Trophoblast cell (in vitro differentiated cells and primary cell): ENCODE measurements around the gene NUCKS1.

Source experiments
- DNase-seq, 2 donors: peaks; one replicate each; pipeline ENCODE4 v3.0.0-alpha.2; 2016
- H2AFZ ChIP-seq: 2 replicates; pipeline ENCODE4 v1.6.1; 2013; ENCODE audit warnings: low read length, moderate library complexity, mild to moderate bottlenecking; ENCODE audit not compliant: insufficient read depth, poor library complexity
- H2AK5ac ChIP-seq: 2 replicates; pipeline ENCODE4 v1.6.1; 2013; ENCODE audit warnings: mild to moderate bottlenecking, low read length
- H2BK120ac ChIP-seq: 2 replicates; pipeline ENCODE4 v1.6.1; 2013; ENCODE audit warnings: low read length, mild to moderate bottlenecking, moderate library complexity; ENCODE audit not compliant: insufficient read depth, poor library complexity
- H2BK12ac ChIP-seq: 2 replicates; pipeline ENCODE4 v1.6.1; 2013; ENCODE audit warnings: mild to moderate bottlenecking, low read length, moderate library complexity
- H2BK5ac ChIP-seq: 2 replicates; pipeline ENCODE4 v1.6.1; 2013; ENCODE audit warnings: low read length, low read depth, moderate library complexity, mild to moderate bottlenecking; ENCODE audit not compliant: poor library complexity
- H3K14ac ChIP-seq: 2 replicates; pipeline ENCODE4 v1.6.1; 2013; ENCODE audit warnings: mild to moderate bottlenecking, low read length
- H3K18ac ChIP-seq: 2 replicates; pipeline ENCODE4 v1.6.1; 2013; ENCODE audit warnings: mild to moderate bottlenecking, low read length
- H3K23ac ChIP-seq: 2 replicates; pipeline ENCODE4 v1.6.1; 2013; ENCODE audit warnings: low read length
- H3K27ac ChIP-seq: 2 replicates; pipeline ENCODE4 v1.5.1; 2013; ENCODE audit warnings: low read depth, mild to moderate bottlenecking, inconsistent platforms, low read length, moderate library complexity
- H3K27me3 ChIP-seq: 2 replicates; pipeline ENCODE4 v1.6.1; 2013; ENCODE audit warnings: inconsistent platforms, mild to moderate bottlenecking, low read length, moderate library complexity; ENCODE audit not compliant: insufficient read depth
- H3K36me3 ChIP-seq, 2 experiments: 1 replicate in 1 of 2; 2 replicates in 1 of 2; pipeline ENCODE4 v1.6.1; 2013; ENCODE audit warnings: low read length in 2 of 2, mild to moderate bottlenecking in 2 of 2, moderate library complexity in 1 of 2; ENCODE audit not compliant: insufficient read depth in 2 of 2, control insufficient read depth in 1 of 2
- H3K4ac ChIP-seq: 2 replicates; pipeline ENCODE4 v1.6.1; 2013; ENCODE audit warnings: low read depth, mild to moderate bottlenecking, low read length, moderate library complexity
- H3K4me1 ChIP-seq, 2 experiments: 1 replicate in 1 of 2; 2 replicates in 1 of 2; pipeline ENCODE4 v1.6.1; 2013; ENCODE audit warnings: low read length in 2 of 2, mild to moderate bottlenecking in 2 of 2, moderate library complexity in 1 of 2; ENCODE audit not compliant: insufficient read depth in 2 of 2, control insufficient read depth in 1 of 2
- H3K4me2 ChIP-seq: 2 replicates; pipeline ENCODE4 v1.6.1; 2013; ENCODE audit warnings: inconsistent platforms, mild to moderate bottlenecking, low read length, moderate library complexity
- H3K4me3 ChIP-seq: 2 replicates; pipeline ENCODE4 v1.5.1; 2013; ENCODE audit warnings: mild to moderate bottlenecking, low read depth, low read length, inconsistent platforms
- H3K79me1 ChIP-seq: one replicate; pipeline ENCODE4 v1.6.1; 2013; ENCODE audit warnings: low read length
- H3K79me2 ChIP-seq: 2 replicates; pipeline ENCODE4 v1.6.1; 2013; ENCODE audit warnings: low read length, mild to moderate bottlenecking; ENCODE audit not compliant: control insufficient read depth, insufficient read depth, poor library complexity
- H3K9ac ChIP-seq: 2 replicates; pipeline ENCODE4 v1.6.1; 2013; ENCODE audit warnings: mild to moderate bottlenecking, low read length
- H3K9me3 ChIP-seq: 2 replicates; pipeline ENCODE4 v1.6.1; 2013; ENCODE audit warnings: low read depth, mild to moderate bottlenecking, control low read depth, inconsistent platforms, low read length; ENCODE audit not compliant: insufficient read depth
- H4K12ac ChIP-seq: 2 replicates; pipeline ENCODE4 v1.6.1; 2013; ENCODE audit warnings: low read depth, mild to moderate bottlenecking, low read length, moderate library complexity
- H4K8ac ChIP-seq: 2 replicates; pipeline ENCODE4 v1.6.1; 2013; ENCODE audit warnings: low read depth, mild to moderate bottlenecking, low read length, moderate library complexity
- H4K91ac ChIP-seq: one replicate; pipeline ENCODE4 v1.6.1; 2013; ENCODE audit warnings: low read depth, mild to moderate bottlenecking, low read length, moderate library complexity
- WGBS: extraction: QIAGEN DNeasy Blood & Tissue Kit; methylation state at CpG from one replicate; pipeline ENCODE4 v1.1.7; 2013; ENCODE audit warnings: missing lambda C conversion rate; ENCODE audit not compliant: insufficient read length, insufficient coverage; ENCODE audit errors: extremely low coverage; 5-methylcytosine and 5-hydroxymethylcytosine counted together

The NUCKS1 gene

DNA sequence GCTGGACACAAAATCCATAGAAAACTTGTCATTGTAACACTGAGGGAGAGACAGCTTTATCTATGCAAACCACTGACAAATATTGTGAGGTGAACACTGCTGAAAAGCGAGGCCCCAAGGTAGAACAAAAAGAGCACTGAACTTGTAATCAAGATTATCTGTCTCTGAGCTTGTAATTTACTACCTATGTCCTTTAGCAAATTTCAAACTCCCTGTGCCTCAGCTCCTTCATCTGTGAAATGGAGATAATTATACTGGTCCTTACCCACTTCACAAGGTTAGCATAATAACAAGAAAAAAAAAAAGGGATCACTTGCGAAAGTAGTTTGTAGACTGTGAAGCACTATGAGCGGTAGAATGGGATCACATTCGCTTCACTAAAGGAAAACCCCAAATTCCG is 4.9 kb upstream of the NUCKS1 start:
- WGBS = no CpG with 5 or more reads among the region's 5 CpGs
- no peak overlapping the region for H2BK12ac ChIP-seq
- H3K9me3 ChIP-seq = no peaks in the 10 kb centered on the region
- no peak overlapping the region for H3K14ac ChIP-seq
- no peak for DNase-seq
- H4K91ac ChIP-seq = no peak overlapping the region
- no peak overlapping the region for H3K4me3 ChIP-seq
- no peaks in the 10 kb centered on the region for H3K36me3 ChIP-seq
- no peak overlapping the region for H3K27ac ChIP-seq
- H3K4ac ChIP-seq = no peak overlapping the region
- no peak overlapping the region for H3K9ac ChIP-seq
- H4K12ac ChIP-seq = no peak overlapping the region
- H3K4me1 ChIP-seq = no peaks in the 10 kb centered on the region
- H3K79me1 ChIP-seq = peaks cover 7% of the 10 kb centered on the region
- H3K18ac ChIP-seq = no peak overlapping the region
- peaks cover 1% of the 10 kb centered on the region for H3K79me2 ChIP-seq
- H2AK5ac ChIP-seq = no peak overlapping the region
- H2BK5ac ChIP-seq = no peak overlapping the region
- no peak overlapping the region for H3K4me2 ChIP-seq
- H4K8ac ChIP-seq = no peak overlapping the region
- no peak overlapping the region for H2BK120ac ChIP-seq
- H2AFZ ChIP-seq = no peak overlapping the region
- H3K27me3 ChIP-seq = no peaks in the 10 kb centered on the region
- H3K23ac ChIP-seq = no peak overlapping the region

DNA sequence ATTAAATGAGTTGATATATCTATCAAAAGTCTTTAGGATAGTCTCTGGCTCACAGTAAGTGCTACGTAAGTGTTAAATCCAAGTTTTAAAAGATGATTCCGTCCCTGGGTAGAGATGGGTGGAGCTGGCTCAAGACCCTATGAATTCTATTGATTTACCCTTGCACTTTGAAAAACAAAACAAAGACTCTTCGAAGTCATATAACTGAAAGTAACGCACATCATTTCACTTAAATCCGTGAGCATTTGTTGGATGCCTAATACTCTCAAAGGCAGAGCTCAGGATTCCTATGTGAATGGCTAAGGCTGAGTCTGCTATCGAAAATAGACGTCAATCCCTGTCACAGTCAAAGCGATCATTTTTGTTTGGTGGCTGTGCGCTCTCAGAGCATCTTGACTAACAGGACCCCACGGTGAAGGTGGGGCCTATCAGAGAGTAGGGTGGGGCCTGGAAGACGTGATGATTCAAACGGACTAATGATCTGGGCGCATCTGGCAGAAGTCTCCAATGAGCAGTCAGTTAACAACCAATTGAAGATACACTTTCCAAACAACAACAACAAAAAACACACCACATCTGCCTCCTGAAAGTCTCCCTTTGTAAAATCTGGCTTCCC is 1.2 kb upstream of the NUCKS1 start:
- H3K4me2 ChIP-seq = no peak overlapping the region
- H3K27ac ChIP-seq = no peak overlapping the region
- no peak overlapping the region for H3K4me3 ChIP-seq
- peaks cover 12% of the 10 kb centered on the region for H3K79me1 ChIP-seq
- no peak overlapping the region for H2AK5ac ChIP-seq
- no peak overlapping the region for H3K14ac ChIP-seq
- peaks cover 0 to 5% of the 10 kb centered on the region in 2 experiments for H3K4me1 ChIP-seq
- H4K8ac ChIP-seq = no peak overlapping the region
- H3K79me2 ChIP-seq = peaks cover 12% of the 10 kb centered on the region
- no peak overlapping the region for H2AFZ ChIP-seq
- H3K23ac ChIP-seq = no peak overlapping the region
- no peak overlapping the region for H2BK12ac ChIP-seq
- no peak overlapping the region for H2BK120ac ChIP-seq
- no peak overlapping the region for H3K4ac ChIP-seq
- no peak overlapping the region for H3K18ac ChIP-seq
- no peaks in the 10 kb centered on the region for H3K36me3 ChIP-seq
- DNase-seq = no peak
- no peaks in the 10 kb centered on the region for H3K27me3 ChIP-seq
- no peak overlapping the region for H3K9ac ChIP-seq
- H4K91ac ChIP-seq = no peak overlapping the region
- H2BK5ac ChIP-seq = no peak overlapping the region
- no peaks in the 10 kb centered on the region for H3K9me3 ChIP-seq
- WGBS = no CpG with 5 or more reads among the region's 13 CpGs
- no peak overlapping the region for H4K12ac ChIP-seq

DNA sequence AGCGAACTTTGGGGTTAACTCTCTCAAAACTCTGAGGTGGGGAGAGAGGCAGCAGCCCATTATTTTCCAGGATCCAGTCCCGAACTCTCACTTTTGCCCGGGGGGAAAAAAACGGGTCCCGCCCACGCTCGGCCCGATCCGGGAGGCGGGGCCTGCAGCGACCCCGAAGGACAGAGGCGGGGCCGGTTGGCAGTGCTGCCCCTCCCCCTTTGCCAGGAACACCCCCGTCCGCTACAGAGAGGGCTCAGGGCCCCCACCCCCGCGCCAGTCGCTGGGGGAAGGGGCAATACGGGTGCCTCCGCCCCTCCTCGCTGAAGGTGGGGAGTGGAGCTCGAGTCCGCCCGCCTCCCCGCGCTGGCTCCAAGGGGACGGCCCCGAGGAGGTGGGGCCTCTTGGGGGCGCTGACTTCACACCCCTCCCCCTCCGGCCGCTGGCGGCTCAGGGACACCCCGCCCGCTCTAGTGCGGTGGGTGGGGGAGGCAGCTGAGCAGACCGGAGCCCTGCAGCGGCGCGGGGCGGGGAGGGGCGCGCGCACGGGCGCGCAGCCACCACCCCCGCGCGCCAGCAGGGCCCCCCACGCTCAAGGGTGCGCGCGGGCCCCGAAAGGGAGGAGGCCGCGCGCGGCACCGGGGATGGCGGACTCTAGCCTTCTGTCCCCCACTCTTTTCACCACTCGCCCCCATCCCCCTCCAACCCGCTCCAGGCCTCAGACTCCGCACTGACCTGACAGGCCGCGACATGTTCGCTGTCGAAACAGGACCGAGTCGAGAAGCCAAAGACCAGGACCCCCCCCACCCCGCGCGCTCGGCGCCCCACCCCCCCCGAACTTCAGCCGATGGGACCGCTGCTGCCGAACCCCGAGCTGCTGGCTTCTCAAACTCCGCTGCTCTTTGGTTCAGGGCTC is 496 bp downstream of the NUCKS1 start:
- H2BK12ac ChIP-seq = no peak overlapping the region
- H3K36me3 ChIP-seq = peaks cover 0 to 2% of the 10 kb centered on the region in 2 experiments
- no CpG with 5 or more reads among the region's 81 CpGs for WGBS

DNA sequence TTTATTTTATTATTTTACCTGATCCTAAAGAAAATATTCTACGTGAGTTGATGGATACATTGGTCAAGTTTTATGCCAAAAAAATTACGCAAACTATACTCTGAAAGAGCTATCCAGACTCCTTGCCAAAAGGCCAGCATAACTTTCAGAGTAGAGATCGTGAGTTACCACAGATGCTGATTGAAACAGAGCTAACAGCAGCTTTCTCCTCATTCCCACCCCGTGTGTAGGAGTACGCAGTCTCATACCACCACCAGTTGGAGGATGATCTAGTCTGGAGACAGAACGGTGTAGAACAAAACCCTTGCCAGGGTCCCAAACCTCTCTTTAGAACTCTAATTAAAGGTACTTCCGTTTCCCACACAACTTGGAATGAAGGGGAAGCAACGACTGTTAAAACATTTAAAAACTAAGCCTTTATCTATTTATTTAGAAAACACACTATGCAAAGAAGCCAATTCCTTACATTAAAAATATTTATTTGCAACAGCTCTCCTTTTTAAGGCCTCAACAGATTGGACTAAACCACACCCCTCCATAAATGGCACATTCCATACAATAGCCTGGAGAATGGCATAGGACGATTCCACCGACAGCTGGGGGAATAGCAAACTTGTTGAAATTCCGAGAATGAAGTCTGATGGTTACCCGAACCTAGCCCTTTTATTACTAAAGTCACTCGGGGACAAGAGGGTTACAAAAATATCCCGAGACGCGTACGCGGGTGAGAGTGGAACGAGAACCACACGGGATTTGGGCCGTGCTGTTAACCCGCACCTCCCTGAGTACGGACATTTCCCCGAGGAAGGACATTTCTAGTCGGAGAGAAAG is 1.4 kb downstream of the NUCKS1 start:
- H3K9ac ChIP-seq = peak overlapping the region; percentile 90
- WGBS = no CpG with 5 or more reads among the region's 25 CpGs
- H2BK5ac ChIP-seq = peak overlapping the region; percentile 83

More for the DNA sequence above, 496 bp downstream of the NUCKS1 start:
- DNase-seq = peak; percentile 90 to 95
- peaks cover 16% of the 10 kb centered on the region for H3K79me2 ChIP-seq
- peak overlapping the region; percentile 99 for H3K4ac ChIP-seq
- peak overlapping the region; percentile 92 for H3K4me3 ChIP-seq
- peak overlapping the region; percentile 92 for H4K12ac ChIP-seq
- peak overlapping the region; percentile 98 for H3K14ac ChIP-seq
- peak overlapping the region; percentile 100 for H4K91ac ChIP-seq
- H3K4me2 ChIP-seq = peak overlapping the region; percentile 71
- H3K18ac ChIP-seq = peak overlapping the region; percentile 96
- H3K27ac ChIP-seq = peak overlapping the region; percentile 98
- peak overlapping the region; percentile 93 for H2AFZ ChIP-seq
- H4K8ac ChIP-seq = peak overlapping the region; percentile 99
- H2AK5ac ChIP-seq = peak overlapping the region; percentile 98
- H3K4me1 ChIP-seq = peaks cover 0 to 5% of the 10 kb centered on the region in 2 experiments
- H3K79me1 ChIP-seq = peaks cover 12% of the 10 kb centered on the region
- H3K23ac ChIP-seq = no peak overlapping the region
- peak overlapping the region; percentile 93 for H2BK120ac ChIP-seq
- H2BK5ac ChIP-seq = peak overlapping the region; percentile 98
- H3K27me3 ChIP-seq = no peaks in the 10 kb centered on the region
- peak overlapping the region; percentile 90 for H3K9ac ChIP-seq
- no peaks in the 10 kb centered on the region for H3K9me3 ChIP-seq

More for the DNA sequence above, 1.4 kb downstream of the NUCKS1 start:
- Histone ChIP-seq H2AK5ac (no peak overlapping the region), H3K79me1 (peaks cover 12% of the 10 kb centered on the region), H2BK12ac (no peak overlapping the region), H3K18ac (no peak overlapping the region), H3K36me3 (peaks cover 0 to 2% of the 10 kb centered on the region in 2 experiments), H3K27me3 (no peaks in the 10 kb centered on the region), H3K4me3 (peak overlapping the region; percentile 92), H3K9me3 (no peaks in the 10 kb centered on the region), H3K79me2 (peaks cover 16% of the 10 kb centered on the region), H2AFZ (peak overlapping the region; percentile 44), H4K8ac (peak overlapping the region; percentile 71), H4K91ac (peak overlapping the region; percentile 32), H2BK120ac (peak overlapping the region; percentile 43), H3K23ac (no peak overlapping the region), H3K4me1 (peaks cover 0 to 5% of the 10 kb centered on the region in 2 experiments), H3K4ac (peak overlapping the region; percentile 87), H4K12ac (peak overlapping the region; percentile 66), H3K14ac (peak overlapping the region; percentile 80), H3K27ac (peak overlapping the region; percentile 80), H3K4me2 (peak overlapping the region; percentile 71)
- DNase-seq = peak; percentile 52 to 56
